GM10266 (cell line): ENCODE results near the gene ZNF423.

Source experiments
- DNase-seq: peaks from one replicate; pipeline ENCODE4 v3.0.0; 2012; ENCODE audit errors: extremely low spot score
- TF ChIP-seq, protein P1 (sequence below): IDR thresholded peaks from 2 replicates; pipeline ENCODE4 v1.5.1; 2012; ENCODE audit warnings: mild to moderate bottlenecking, low read depth; ENCODE audit not compliant: control insufficient read depth, insufficient read depth; ENCODE audit errors: missing control alignments

ZNF423 gene

DNA sequence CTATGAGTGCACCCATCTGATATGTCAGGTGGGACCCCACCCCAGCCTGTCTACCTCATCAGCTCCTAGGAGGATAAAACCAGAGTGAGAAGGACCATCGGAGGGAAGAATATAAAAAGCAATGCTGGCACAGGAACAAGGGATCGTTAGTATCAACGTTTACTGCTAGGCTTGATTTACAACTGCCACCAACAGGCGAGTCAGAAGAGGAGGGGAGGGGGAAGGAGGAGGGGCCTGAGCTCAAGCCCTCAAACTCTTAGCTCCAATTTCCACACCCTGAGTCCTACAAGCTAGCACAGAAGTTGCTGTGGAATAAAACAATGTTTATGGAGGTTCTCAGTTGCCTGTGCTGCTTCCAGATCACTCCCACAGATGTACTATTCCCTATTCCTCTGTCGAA is 247.8 kb downstream of the ZNF423 start:
- TF ChIP-seq, protein P1, sequence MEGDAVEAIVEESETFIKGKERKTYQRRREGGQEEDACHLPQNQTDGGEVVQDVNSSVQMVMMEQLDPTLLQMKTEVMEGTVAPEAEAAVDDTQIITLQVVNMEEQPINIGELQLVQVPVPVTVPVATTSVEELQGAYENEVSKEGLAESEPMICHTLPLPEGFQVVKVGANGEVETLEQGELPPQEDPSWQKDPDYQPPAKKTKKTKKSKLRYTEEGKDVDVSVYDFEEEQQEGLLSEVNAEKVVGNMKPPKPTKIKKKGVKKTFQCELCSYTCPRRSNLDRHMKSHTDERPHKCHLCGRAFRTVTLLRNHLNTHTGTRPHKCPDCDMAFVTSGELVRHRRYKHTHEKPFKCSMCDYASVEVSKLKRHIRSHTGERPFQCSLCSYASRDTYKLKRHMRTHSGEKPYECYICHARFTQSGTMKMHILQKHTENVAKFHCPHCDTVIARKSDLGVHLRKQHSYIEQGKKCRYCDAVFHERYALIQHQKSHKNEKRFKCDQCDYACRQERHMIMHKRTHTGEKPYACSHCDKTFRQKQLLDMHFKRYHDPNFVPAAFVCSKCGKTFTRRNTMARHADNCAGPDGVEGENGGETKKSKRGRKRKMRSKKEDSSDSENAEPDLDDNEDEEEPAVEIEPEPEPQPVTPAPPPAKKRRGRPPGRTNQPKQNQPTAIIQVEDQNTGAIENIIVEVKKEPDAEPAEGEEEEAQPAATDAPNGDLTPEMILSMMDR = no peak
- DNase-seq = no peak

DNA sequence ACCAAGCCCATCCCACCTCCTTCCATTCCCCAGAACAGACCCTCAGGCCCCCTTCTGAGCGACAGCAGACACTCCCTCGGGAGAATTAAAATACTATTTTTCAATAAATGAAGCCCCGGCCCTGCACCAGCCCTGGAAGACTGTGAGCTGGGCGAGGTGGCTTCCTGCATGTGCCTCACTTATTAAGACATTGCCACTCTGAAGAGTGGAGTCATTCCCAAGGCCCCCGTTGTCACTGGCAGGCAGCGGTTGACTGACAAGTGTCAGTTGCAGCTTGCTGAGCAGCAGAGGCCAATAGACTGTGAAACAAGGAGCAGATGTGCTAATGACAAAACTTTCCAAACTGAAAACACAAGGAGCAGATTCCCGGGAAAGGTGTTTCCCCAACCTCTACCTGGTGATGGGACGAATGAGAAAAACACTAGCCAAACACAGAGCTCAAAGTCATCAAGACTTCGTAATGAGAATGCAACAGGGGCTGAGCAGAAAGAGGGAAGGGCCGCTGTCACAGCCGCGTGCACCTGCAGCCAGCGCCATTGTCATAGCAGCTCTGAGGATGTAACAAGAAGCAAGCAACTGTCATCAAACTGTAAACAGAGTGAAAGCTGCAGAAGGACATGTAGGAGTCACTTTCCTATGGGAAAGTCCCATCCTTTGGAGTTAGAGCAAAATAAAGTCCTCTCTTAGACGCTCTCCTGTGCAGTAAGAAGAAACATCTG is 250.2 kb downstream of the ZNF423 start:
- TF ChIP-seq, protein P1 = no peak
- no peak for DNase-seq

DNA sequence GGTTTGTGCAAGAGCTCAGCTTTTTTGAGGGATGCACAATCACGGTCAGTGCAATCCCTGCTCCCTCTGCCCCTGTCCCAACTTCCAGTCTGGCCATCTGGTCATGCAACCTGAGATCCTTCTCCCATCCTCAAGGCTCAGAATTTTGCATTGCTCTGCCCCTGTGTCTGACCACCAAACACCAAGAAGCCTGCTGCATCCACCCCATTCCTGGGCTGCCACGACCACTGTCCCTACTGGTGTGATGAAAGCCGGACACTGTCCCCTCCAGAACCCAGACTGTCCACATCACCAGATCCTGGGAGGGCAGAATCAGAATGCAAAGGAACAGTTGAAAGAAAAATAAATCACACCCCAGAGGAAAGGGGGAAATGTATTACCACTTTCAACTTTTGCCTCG is 251.3 kb downstream of the ZNF423 start:
- TF ChIP-seq, protein P1 = no peak

DNA sequence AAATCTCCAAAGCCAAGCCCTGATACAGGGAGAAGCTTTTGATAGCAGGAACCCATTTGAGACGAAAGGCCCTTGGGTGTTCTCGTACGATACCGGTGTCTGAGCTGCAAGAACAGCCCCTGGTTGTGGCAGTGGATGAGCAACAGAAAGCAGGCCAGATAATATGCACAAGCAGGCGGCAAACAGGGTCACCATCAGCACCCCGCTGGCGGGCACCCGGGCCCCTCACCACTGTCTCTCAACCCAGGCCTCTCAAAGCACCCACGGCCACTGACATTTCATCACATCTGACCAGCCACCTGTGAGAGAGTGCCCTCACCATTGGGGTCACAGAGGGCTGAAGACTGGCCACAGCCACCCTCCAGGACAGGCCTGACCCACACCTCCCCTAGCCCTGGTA is 252.0 kb downstream of the ZNF423 start:
- TF ChIP-seq, protein P1 = no peak

More for the DNA sequence above, 251.3 kb downstream of the ZNF423 start:
- no peak for DNase-seq

DNA sequence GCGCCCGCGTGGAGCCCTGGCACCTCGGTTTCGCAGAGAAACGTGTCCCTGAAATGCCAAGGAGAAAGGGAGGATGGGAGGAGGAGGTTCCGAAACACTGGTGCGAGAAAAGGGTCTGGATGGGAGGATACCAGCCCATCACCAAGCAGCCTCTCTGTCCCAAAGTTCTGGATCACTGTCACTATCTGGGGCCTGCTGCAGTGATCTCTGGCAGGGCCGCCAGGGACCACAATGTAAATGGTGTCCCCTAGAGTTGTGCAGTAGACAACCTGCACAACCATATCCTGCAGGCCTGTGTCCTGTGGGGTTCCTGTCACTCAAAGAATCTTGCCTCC is 253.0 kb downstream of the ZNF423 start:
- TF ChIP-seq, protein P1 = no peak
- no peak for DNase-seq

More for the DNA sequence above, 252.0 kb downstream of the ZNF423 start:
- DNase-seq = no peak

DNA sequence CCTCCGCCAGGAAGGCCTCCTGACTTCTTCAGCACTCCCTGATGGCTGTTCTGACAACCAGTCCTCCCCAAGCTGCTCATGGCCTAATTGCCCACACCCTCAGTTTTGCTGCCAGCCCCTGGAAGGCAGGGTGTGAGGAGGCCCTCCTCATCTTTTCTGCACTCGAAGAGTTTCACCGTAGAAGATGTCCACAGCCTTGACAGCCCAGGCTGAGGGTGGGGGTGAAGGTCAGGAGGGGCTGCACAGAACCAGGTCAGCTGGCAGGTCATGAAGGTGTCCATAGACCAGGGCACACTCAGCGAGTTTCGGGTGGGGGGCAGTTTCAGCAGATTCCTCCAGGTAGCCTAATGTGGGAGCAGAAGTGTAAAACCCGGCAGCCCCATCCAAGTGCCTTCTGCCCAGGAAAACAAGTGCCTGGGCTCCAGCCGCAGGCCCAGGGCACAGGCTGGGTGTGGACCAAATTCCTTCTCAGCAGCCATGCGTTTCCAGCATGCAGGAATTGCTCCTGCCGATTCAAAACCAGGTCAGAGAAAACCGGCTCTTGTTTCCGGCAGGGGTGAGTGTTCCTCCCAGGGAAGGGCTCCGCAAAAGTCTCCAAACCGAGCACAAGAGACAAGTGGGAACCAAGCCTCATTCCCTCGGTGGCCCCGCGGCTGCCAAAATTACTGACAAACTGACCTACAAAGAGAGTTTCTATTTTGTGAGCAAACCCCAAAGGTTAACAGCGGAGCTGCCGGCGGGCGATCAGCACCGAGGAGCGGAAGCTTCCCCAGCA is 253.5 kb downstream of the ZNF423 start:
- TF ChIP-seq, protein P1 = no peak
- DNase-seq = no peak

DNA sequence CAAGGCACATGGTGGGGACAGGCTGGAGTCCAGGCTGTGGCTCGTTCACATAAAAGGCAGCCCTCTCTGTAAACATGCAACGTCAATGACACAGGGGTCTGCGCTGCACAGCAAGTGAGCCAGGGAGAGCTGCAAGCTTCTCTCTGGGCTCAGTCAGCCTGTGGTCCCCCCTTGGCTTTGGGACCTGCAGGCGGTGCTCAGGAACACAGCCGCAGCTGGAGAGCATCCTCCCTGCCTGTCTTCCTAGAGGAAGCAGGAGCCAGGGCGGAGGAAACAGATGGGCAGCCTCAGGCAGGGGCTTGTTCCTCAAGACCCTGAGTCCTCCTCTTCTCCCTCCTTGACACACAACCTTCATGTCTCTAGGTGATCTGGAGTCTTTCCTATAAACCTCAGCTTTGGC is 254.3 kb downstream of the ZNF423 start:
- TF ChIP-seq, protein P1 = no peak
- DNase-seq = no peak
